Stomach (tissue), 9 donors: ENCODE data around the gene SYCE3. TPM values are rescaled to one million over a fixed set of nuclear protein-coding genes. Genes with fewer than 3 reads are reported as not detected.
A peak's percentile ranks its signal among the peaks of the same experiment; 100 is the strongest.

Experiments
- DNase-seq, 2 donors: peaks; one replicate each; pipeline versions ENCODE4 v3.0.0 to v3.0.0-alpha.2; 2013 to 2019
- H3K27ac ChIP-seq, 5 donors: fragments of 200-600 bp in 4 of 5; sonication (generic) in 4 of 5; one replicate each; pipeline ENCODE4 v1.5.1; 2013 to 2019; ENCODE audit warnings: mild to moderate bottlenecking in 1 of 5, moderate library complexity in 1 of 5
- H3K27me3 ChIP-seq, 3 donors: fragments of 200-600 bp; sonication (generic); one replicate each; pipeline ENCODE4 v1.5.1; 2017 to 2019; ENCODE audit warnings: mixed run types in 1 of 3
- H3K36me3 ChIP-seq, 4 donors: fragments of 200-600 bp; sonication (generic); 1 replicate in 3 of 4; 2 replicates in 1 of 4; pipeline ENCODE4 v1.5.1; 2016 to 2019
- H3K4me1 ChIP-seq, 4 donors: fragments of 200-600 bp; sonication (generic); one replicate each; pipeline ENCODE4 v1.5.1; 2016 to 2019
- H3K4me3 ChIP-seq, 4 donors: fragments of 200-600 bp; sonication (generic) in 3 of 4; one replicate each; pipeline ENCODE4 v1.5.1; 2016 to 2019; ENCODE audit warnings: mild to moderate bottlenecking in 1 of 4
- H3K9me3 ChIP-seq, 4 donors: fragments of 200-600 bp; sonication (generic); one replicate each; pipeline ENCODE4 v1.5.1; 2016 to 2019
- CTCF ChIP-seq, 7 experiments: fragments of 450-650 bp in 4 of 7; fragments of 200-600 bp in 3 of 7; sonication (generic) in 3 of 7; IDR thresholded peaks; one replicate each; pipeline ENCODE4 v1.5.1; 2016 to 2019; ENCODE audit warnings: antibody characterized with exemption in 7 of 7, control low read depth in 2 of 7, mild to moderate bottlenecking in 1 of 7
- EP300 ChIP-seq: sonication (generic); formaldehyde crosslinking; IDR thresholded peaks from one replicate; pipeline ENCODE4 v1.6.1; 2017; ENCODE audit warnings: antibody characterized with exemption
- POLR2A ChIP-seq, 4 donors: fragments of 450-650 bp; IDR thresholded peaks; one replicate each; pipeline ENCODE4 v1.6.1; 2016; ENCODE audit warnings: antibody characterized with exemption in 4 of 4, control low read depth in 2 of 4, mild to moderate bottlenecking in 1 of 4, moderate library complexity in 1 of 4
- POLR2AphosphoS5 ChIP-seq, 3 donors: sonication (generic); formaldehyde crosslinking; IDR thresholded peaks; one replicate each; pipeline ENCODE4 v1.6.1; 2016; ENCODE audit warnings: antibody characterized with exemption in 3 of 3
- WGBS, 5 donors: extraction: QIAGEN DNeasy Blood & Tissue Kit in 3 of 5; methylation state at CpG; one replicate each; pipeline versions ENCODE4 v1.1.5 to v1.1.7; 2013 to 2018; 5-methylcytosine and 5-hydroxymethylcytosine counted together
- intact Hi-C: fragments of 100-400 bp; cut with DNase I; formaldehyde crosslinking; loops from one replicate; pipeline ENCODE4 v1.15.1; 2023; ENCODE audit warnings: low total_unique reads
- polyA plus RNA-seq, 3 donors: library from polyadenylated mRNA; stranded (reverse); fragments of 200-250 nt; gene quantifications; one replicate each; pipeline ENCODE4 v1.2.3, GENCODE V29; 2013
- total RNA-seq, 5 donors: library from RNA; depleted of rRNA; stranded (reverse); fragments of >200 nt; gene quantifications; one replicate each; pipeline versions ENCODE4 v1.1.0 to v1.2.3, GENCODE V29; 2014 to 2016
- donor health status: healthy with polysubstance abuse.
- donor health status: Bipolar disorder and iron deficiency.
- donor health status: healthy.

SYCE3 gene
- total and polyA plus RNA-seq, 8 donors: 0.80 to 1.9 TPM; not detected in 6

GRCh38 chr22:50506611-50507420 lies 55.9 kb downstream of the SYCE3 start:
- Histone ChIP-seq H3K27me3 (no peaks in the 10 kb centered on the region), H3K27ac (peak overlapping the region; percentile 84 to 98 (median 88)), H3K36me3 (peaks cover 27 to 49% (median 46%) of the 10 kb centered on the region in 4 donors), H3K9me3 (no peaks in the 10 kb centered on the region), H3K4me1 (peaks cover 23 to 46% (median 39%) of the 10 kb centered on the region in 4 donors), H3K4me3 (peak overlapping the region; percentile 76 to 99 (median 90))
- intact Hi-C loops: loop anchor here (10.0 kb wide), 1 partner anchor 252 kb away; the partner anchor contains the start of gene HDAC10
- WGBS, 5 donors: 17 to 31% (median 18%) methylated on average over 15 to 21 of the region's 21 CpGs
- DNase-seq: peak in 1 of 2 donors; percentile 62
- TF ChIP-seq POLR2A (IDR thresholded peaks at IDR 0.05): no peak
- no peak for TF ChIP-seq EP300
- TF ChIP-seq CTCF (IDR thresholded peaks at IDR 0.05): no peak
- no peak for TF ChIP-seq POLR2AphosphoS5 (IDR thresholded peaks at IDR 0.05)

DNA sequence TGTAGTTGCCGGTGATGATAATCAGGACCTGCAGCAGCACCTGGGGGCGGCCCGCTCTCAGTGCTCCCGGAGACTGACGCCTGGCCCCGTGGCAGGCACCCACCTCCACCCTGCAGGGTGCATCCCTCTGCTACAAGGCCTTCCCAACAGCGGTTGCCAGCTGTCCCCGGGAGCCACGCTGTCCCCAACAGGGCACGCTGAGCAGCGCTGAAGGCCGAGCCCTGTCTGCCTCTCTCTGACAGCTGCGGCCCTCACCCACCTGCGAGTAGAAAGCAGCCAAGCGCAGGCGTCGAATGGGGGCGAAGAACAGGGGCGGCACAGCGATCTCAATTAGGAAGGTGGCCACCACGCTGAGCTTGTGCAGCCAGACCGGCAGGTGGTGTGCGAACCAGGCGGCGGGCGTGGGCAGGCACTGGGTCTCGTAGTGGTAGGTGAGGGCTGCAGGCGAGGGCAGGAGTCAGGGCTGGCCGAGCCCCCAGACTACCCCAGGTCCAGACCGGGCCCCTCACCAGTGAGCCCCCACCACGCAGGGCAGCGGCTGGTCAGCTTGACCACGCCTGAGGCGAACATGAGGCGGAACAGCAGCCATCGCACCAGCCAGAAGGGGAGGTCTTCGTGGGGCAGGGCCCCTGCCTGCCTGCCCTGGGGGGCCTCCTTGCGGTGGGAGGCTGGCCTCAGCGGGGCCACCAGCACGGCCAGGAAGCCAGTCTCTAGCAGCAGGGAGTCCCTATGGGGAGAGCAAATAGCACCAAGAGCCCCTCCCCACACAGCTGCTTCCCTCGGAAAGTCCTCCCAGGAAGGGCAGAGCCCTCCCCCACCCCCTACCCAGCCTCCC lies 56.7 kb downstream of the SYCE3 start:
- peak overlapping the region in 1 of 5 donors; percentile 98 for H3K27ac ChIP-seq
- WGBS, 5 donors: 84 to 89% (median 88%) methylated on average over 22 to 41 of the region's 41 CpGs
- intact Hi-C loops: loop anchor here (10.0 kb wide), 1 partner anchor 251 kb away; the partner anchor contains the start of gene HDAC10
- peaks cover 27 to 48% (median 43%) of the 10 kb centered on the region in 4 donors for H3K36me3 ChIP-seq
- H3K4me3 ChIP-seq: peak overlapping the region; percentile 76 to 99 (median 90)
- DNase-seq: peak in 1 of 2 donors; percentile 27
- H3K27me3 ChIP-seq: no peaks in the 10 kb centered on the region
- TF ChIP-seq CTCF (IDR thresholded peaks at IDR 0.05): no peak
- TF ChIP-seq POLR2A (IDR thresholded peaks at IDR 0.05): no peak
- no peak for TF ChIP-seq EP300
- TF ChIP-seq POLR2AphosphoS5 (IDR thresholded peaks at IDR 0.05): no peak
- no peaks in the 10 kb centered on the region for H3K9me3 ChIP-seq
- H3K4me1 ChIP-seq: peaks cover 23 to 46% (median 38%) of the 10 kb centered on the region in 4 donors

DNA sequence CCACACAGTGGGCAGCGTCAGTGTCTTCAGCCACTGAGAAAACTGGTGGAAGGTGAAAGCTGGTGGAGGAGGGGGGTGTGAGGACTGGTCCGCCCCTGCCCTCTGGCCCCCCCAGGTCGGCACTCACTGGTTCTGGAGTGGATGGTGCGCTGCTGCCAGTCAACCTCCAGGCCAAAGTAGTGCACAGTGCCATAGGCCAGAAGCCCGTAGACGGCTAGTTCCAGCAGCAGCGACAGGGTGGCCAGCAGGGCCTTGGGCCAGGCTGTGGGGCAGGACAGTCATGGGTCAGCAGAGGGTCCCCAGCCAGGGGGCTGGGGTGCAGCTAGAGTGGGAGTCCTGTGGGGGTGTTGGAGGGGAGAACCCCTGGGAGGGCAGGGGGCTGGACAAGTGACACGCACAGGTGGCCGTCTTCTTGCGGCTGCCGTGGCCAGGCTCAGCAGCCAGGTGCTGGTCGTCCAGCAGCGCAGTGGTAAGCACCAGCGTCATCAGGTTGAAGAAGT lies 57.4 kb downstream of the SYCE3 start:
- Histone ChIP-seq H3K4me3 (no peak overlapping the region), H3K36me3 (peaks cover 27 to 41% (median 40%) of the 10 kb centered on the region in 4 donors), H3K4me1 (peaks cover 23 to 46% (median 37%) of the 10 kb centered on the region in 4 donors), H3K27ac (no peak overlapping the region), H3K27me3 (no peaks in the 10 kb centered on the region), H3K9me3 (no peaks in the 10 kb centered on the region)
- 84 to 98% (median 91%) methylated on average over 9 to 14 of the region's 14 CpGs for WGBS, 5 donors
- no peak for DNase-seq
- intact Hi-C loops: loop anchor here (10.0 kb wide), 1 partner anchor 251 kb away; the partner anchor contains the start of gene HDAC10
- no peak for TF ChIP-seq POLR2A (IDR thresholded peaks at IDR 0.05)
- no peak for TF ChIP-seq POLR2AphosphoS5 (IDR thresholded peaks at IDR 0.05)
- no peak for TF ChIP-seq CTCF (IDR thresholded peaks at IDR 0.05)
- no peak for TF ChIP-seq EP300
